ENCODE measurements around the gene ACSS1.

The ACSS1 gene

DNA sequence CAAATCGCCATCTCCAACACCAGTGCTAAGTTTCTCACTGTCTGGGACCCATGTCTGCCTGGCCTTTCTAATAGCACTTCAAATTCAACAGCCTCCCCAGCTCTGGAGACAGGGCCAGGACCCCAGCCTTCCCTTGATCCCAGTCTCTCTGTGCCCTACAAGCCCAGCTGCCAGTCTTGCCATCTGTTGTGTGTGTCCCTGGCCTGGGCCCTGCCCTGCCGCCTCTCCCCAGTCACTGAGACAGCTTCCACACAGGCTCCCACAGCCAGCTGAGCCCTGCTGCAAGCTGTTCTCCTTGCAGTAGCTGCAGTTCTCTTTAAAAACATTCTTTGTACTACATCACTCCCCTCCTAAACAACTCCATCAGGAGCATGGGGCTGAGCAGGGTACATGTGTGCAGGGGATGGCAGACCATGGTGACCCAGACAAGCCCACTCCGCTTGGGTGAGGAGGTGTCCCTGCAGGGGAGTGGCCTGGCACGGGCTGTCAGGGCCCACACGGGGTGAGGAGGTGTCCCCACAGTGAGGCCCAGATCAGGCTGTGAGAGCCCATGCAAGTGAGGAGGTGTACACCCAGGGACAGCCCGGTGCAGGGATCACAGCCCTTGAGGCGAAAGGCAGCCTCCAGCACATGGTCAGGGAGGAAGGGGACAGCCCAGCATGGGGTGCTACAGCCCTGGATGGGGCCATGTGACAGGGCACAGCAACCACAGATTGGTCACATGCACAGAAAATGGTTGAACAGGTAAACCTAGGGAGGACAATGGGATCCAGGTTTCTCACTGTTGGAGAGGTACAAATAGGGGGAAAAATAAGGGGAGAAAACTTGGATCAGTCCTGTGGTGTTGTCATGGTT is 92.6 kb downstream of the ACSS1 start:
- TF ChIP-seq, protein P1, sequence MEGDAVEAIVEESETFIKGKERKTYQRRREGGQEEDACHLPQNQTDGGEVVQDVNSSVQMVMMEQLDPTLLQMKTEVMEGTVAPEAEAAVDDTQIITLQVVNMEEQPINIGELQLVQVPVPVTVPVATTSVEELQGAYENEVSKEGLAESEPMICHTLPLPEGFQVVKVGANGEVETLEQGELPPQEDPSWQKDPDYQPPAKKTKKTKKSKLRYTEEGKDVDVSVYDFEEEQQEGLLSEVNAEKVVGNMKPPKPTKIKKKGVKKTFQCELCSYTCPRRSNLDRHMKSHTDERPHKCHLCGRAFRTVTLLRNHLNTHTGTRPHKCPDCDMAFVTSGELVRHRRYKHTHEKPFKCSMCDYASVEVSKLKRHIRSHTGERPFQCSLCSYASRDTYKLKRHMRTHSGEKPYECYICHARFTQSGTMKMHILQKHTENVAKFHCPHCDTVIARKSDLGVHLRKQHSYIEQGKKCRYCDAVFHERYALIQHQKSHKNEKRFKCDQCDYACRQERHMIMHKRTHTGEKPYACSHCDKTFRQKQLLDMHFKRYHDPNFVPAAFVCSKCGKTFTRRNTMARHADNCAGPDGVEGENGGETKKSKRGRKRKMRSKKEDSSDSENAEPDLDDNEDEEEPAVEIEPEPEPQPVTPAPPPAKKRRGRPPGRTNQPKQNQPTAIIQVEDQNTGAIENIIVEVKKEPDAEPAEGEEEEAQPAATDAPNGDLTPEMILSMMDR (IDR thresholded peaks at IDR 0.05), result no peak
- Histone ChIP-seq H3K4me3 (no peak overlapping the region), H3K27ac (no peak overlapping the region)
- DNase-seq (ENCODE audit: low spot score), result no peak

DNA sequence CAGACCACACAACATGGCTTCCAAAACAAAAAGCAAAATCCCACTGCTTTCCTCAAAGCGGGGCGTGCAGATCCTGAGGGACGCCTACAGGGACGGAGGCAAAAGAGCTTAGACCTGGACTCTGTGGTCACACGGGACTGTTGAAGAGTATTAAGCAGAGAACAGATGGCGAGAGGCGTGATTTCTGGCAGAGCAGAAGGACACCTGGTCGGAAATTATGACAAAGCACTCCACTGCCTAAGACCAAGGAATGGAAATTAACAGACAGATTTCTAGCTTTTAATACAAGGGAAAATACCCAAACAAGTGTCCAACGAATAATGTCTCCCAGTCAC is 93.5 kb downstream of the ACSS1 start:
- DNase-seq (ENCODE audit: low spot score), result no peak
- TF ChIP-seq, protein P1 (IDR thresholded peaks at IDR 0.05), result no peak
- Histone ChIP-seq H3K4me3 (no peak overlapping the region), H3K27ac (no peak overlapping the region)

DNA sequence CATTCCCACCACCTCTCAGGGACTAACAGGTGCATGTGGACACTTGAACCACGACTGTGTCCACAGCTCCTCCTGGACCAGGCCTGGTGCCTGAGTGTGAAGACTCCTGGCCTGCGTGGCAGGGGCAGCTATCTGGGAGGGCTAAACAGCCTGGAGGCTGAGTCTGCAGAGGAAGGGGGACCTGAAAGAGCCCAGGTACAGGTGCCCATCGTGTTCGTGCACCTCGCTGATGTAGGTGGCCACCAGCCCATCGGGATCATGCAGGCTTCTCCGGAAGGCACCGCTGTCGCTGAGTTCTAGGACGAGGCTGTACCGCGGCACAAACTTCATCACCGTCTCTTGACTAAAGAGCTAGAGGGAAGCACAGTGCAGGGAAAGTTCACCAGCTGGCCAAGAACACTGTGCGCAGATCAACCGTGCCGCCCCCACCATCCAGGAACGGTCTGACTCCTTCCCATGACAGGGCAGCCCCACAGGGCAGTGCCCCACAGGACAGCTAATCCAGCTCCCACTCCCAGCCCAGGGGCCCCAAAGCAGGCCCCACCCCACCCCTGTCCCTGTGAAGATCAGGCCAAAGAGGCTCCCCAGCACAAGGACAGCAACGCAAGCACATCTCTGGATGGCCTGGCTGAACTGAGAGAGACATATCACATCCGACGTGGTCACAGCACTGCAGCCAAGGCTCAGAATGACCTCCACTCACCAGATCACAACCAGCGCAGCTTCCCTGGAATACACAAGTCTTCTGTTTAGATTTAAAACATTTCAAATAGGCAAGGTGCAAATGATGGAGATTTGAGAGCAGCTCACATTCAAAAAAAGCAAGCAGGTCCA is 94.0 kb downstream of the ACSS1 start:
- H3K4me3 ChIP-seq, result no peak overlapping the region
- H3K27ac ChIP-seq, result no peak overlapping the region
- DNase-seq (ENCODE audit: low spot score), result no peak
- TF ChIP-seq, protein P1 (IDR thresholded peaks at IDR 0.05), result no peak

DNA sequence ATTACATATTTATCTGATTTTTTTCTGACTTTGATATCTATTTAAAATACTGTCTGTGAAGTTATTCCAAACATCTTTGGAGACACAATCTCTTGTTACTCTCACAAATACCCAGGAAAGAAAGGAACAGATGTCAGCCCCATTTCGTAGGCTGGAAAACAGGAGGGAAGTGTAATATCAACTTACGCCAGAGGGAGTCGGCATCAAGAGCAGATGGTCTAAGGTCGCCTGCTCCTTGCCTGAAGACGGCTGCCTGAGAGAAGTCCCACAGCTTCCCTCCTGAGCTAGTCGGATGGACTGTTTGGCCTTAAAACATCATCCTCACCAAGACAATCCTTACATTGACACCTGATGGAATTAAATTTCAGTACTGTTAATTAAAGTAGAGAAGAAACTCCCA is 95.4 kb downstream of the ACSS1 start:
- Histone ChIP-seq H3K27ac (no peak overlapping the region), H3K4me3 (no peak overlapping the region)
- TF ChIP-seq, protein P1 (IDR thresholded peaks at IDR 0.05), result no peak
- no peak for DNase-seq (ENCODE audit: low spot score)

DNA sequence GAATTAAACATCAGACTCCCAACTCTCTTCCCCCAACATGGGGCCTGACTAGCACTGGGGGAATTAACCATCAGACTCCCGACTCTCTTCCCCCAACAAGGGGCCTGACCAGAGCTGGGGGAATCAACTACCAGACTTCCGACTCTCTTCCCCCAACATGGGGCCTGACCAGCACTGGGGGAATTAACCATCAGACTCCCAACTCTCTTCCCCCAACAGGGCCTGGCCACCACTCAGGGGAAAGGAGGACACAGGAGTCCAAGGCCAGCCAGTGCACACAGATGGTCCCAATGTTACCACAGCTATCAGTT is 95.8 kb downstream of the ACSS1 start:
- DNase-seq (ENCODE audit: low spot score), result no peak
- TF ChIP-seq, protein P1 (IDR thresholded peaks at IDR 0.05), result no peak
- Histone ChIP-seq H3K27ac (no peak overlapping the region), H3K4me3 (no peak overlapping the region)

DNA sequence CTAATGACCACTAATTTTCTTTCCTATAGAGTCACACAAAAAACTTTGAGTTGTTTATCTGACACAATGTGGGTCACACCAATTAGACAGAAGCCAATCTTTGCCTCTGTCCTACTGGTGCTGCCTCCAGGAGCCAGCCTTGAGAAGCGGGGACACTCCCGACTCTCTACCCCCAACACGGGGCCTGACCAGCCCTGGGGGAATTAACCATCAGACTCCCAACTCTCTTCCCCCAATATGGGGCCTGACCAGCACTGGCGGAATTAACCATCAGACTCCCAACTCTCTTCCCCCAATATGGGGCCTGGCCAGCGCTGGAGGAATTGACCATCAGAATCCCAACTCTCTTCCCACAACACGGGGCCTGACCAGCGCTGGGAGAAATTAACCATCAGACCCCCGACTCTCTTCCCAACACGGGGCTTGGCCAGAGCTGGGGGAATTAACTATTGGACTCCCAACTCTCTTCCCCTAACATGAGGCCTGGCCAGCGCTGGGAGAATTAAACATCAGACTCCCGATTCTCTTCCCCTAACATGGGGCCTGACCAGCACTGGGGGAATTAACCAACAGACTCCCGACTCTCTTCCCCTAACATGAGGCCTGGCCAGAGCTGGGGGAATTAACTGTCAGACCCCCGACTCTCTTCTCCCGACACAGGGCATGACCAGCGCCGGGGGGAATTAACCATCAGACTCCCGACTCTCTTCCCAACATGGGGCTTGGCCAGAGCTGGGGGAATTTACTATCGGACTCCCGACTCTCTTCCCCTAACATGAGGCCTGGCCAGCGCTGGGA is 96.4 kb downstream of the ACSS1 start:
- TF ChIP-seq, protein P1 (IDR thresholded peaks at IDR 0.05), result no peak
- DNase-seq (ENCODE audit: low spot score), result no peak
- no peak overlapping the region for H3K27ac ChIP-seq

More for the DNA sequence above, 96.4 kb downstream of the ACSS1 start:
- H3K4me3 ChIP-seq, result no peak overlapping the region
